Measurements from ENCODE around the gene BCL2L2.

Gene BCL2L2

DNA sequence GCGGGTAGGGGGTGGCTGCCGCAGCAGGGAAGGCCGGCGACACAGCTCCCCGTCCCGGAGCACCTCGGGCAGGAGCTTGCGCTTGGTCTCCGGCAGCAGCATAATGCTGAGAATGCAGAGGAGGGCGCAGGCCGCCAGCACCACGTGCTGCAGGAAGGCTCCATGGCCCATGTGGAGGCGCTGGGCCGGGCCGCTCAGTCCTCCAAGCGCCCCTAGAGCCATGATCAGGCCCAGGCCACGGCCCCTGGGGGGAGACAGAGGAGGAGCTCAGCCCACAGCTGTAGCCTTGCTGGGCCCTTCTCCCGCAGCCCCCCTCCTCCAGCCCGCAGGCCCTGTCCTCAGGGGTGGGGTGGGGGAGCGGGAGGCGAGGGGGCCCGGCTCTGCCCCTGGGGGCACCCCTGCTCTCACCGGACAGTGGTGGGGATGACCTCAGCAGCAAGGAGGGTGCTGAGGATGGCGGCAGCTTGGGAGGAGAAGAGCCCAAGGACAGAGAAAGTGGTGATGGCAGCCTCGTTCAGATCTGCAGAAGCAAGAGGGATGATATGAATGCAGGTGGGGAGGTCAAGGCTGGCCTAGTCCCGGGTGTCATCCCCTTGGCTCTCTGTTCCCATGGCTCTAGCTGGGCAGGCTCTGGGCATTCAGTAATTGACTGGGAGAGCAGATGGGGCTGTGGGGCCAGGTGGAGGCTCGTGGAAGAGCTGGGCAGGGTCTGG is 40.2 kb downstream of the BCL2L2 start (continued):
- TF ChIP-seq, protein P1, sequence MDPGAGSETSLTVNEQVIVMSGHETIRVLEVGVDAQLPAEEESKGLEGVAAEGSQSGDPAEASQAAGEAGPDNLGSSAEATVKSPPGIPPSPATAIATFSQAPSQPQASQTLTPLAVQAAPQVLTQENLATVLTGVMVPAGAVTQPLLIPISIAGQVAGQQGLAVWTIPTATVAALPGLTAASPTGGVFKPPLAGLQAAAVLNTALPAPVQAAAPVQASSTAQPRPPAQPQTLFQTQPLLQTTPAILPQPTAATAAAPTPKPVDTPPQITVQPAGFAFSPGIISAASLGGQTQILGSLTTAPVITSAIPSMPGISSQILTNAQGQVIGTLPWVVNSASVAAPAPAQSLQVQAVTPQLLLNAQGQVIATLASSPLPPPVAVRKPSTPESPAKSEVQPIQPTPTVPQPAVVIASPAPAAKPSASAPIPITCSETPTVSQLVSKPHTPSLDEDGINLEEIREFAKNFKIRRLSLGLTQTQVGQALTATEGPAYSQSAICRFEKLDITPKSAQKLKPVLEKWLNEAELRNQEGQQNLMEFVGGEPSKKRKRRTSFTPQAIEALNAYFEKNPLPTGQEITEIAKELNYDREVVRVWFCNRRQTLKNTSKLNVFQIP (CRISPR knock-in tag; IDR thresholded peaks at IDR 0.05; ENCODE audit: borderline replicate concordance, low read depth) = no peak
- TF ChIP-seq ZFP3 (CRISPR knock-in tag; IDR thresholded peaks at IDR 0.05) = no peak

DNA sequence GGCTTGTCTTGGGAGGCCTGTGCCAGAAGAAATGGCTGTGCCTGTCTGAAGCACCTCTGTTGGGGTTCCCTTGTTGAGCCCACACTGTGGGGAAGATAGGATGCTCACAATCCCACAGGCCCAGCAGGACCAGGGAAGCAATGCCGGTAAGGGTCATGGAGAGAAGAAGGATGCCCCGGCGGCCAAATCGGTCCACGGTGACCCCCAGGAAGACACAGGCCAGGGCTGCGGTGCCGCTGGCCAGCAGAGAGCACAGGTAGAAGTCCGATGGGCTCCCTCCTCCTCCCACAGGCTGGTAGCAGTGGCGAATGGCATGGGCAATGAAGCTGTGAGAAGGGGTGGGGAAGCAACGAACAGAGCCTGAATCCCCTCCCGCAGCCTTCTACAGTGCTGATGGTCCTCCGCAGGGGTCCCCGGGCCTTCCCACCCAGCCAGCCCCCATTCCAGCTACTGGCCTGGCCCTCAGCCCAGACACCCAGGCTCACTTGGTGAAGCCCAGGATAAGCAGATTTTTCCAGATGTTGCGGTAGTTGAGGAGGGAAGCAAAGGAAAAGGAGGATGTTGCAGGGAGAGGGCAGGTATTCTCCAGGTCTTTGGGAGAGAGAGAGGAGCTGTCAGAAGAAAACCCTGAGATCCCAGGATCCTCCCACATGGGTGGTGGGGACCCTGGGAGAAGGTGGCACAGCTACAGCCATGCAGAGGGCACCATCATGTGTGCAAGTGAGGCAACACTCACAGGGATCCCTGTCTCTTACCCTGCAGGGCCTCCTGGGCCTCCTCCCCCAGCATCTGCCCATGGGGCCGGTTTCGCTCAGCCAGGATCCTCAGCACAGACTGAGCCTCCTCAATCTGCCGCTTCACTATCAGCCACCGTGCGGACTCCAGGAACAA is 41.0 kb downstream of the BCL2L2 start:
- TF ChIP-seq TCF4 (CRISPR knock-in tag; IDR thresholded peaks at IDR 0.05; ENCODE audit: borderline replicate concordance) (no peak), PPARA (CRISPR knock-in tag; IDR thresholded peaks at IDR 0.05; ENCODE audit: borderline replicate concordance) (no peak), OSR1 (CRISPR knock-in tag; IDR thresholded peaks at IDR 0.05) (no peak), RARB (CRISPR knock-in tag; IDR thresholded peaks at IDR 0.05) (no peak), BACH2 (CRISPR knock-in tag; IDR thresholded peaks at IDR 0.05; ENCODE audit: borderline replicate concordance) (no peak), ZNF70 (CRISPR knock-in tag; IDR thresholded peaks at IDR 0.05) (no peak), ESRRG (CRISPR knock-in tag; IDR thresholded peaks at IDR 0.05) (no peak), ZNF8 (CRISPR knock-in tag; IDR thresholded peaks at IDR 0.05) (no peak), SNAI2 (CRISPR knock-in tag; IDR thresholded peaks at IDR 0.05) (no peak), ZC3H10 (CRISPR knock-in tag; IDR thresholded peaks at IDR 0.05) (no peak), ZNF565 (CRISPR knock-in tag; conservative IDR thresholded peaks at IDR 0.05; ENCODE audit: low read depth) (no peak), ZFP30 (CRISPR knock-in tag; IDR thresholded peaks at IDR 0.05) (no peak), ARNTL (CRISPR knock-in tag; IDR thresholded peaks at IDR 0.05; ENCODE audit: borderline replicate concordance, low read depth) (no peak), CSDC2 (CRISPR knock-in tag; IDR thresholded peaks at IDR 0.05) (no peak)
- TF ChIP-seq, protein P1 (CRISPR knock-in tag; IDR thresholded peaks at IDR 0.05; ENCODE audit: borderline replicate concordance, low read depth) = no peak
- TF ChIP-seq, protein P2, sequence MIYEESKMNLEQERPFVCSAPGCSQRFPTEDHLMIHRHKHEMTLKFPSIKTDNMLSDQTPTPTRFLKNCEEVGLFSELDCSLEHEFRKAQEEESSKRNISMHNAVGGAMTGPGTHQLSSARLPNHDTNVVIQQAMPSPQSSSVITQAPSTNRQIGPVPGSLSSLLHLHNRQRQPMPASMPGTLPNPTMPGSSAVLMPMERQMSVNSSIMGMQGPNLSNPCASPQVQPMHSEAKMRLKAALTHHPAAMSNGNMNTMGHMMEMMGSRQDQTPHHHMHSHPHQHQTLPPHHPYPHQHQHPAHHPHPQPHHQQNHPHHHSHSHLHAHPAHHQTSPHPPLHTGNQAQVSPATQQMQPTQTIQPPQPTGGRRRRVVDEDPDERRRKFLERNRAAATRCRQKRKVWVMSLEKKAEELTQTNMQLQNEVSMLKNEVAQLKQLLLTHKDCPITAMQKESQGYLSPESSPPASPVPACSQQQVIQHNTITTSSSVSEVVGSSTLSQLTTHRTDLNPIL (CRISPR knock-in tag; IDR thresholded peaks at IDR 0.05; ENCODE audit: low read depth) = no peak
- TF ChIP-seq, protein P3, sequence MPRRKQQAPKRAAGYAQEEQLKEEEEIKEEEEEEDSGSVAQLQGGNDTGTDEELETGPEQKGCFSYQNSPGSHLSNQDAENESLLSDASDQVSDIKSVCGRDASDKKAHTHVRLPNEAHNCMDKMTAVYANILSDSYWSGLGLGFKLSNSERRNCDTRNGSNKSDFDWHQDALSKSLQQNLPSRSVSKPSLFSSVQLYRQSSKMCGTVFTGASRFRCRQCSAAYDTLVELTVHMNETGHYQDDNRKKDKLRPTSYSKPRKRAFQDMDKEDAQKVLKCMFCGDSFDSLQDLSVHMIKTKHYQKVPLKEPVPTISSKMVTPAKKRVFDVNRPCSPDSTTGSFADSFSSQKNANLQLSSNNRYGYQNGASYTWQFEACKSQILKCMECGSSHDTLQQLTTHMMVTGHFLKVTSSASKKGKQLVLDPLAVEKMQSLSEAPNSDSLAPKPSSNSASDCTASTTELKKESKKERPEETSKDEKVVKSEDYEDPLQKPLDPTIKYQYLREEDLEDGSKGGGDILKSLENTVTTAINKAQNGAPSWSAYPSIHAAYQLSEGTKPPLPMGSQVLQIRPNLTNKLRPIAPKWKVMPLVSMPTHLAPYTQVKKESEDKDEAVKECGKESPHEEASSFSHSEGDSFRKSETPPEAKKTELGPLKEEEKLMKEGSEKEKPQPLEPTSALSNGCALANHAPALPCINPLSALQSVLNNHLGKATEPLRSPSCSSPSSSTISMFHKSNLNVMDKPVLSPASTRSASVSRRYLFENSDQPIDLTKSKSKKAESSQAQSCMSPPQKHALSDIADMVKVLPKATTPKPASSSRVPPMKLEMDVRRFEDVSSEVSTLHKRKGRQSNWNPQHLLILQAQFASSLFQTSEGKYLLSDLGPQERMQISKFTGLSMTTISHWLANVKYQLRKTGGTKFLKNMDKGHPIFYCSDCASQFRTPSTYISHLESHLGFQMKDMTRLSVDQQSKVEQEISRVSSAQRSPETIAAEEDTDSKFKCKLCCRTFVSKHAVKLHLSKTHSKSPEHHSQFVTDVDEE (CRISPR knock-in tag; IDR thresholded peaks at IDR 0.05) = no peak
- TF ChIP-seq, protein P4, sequence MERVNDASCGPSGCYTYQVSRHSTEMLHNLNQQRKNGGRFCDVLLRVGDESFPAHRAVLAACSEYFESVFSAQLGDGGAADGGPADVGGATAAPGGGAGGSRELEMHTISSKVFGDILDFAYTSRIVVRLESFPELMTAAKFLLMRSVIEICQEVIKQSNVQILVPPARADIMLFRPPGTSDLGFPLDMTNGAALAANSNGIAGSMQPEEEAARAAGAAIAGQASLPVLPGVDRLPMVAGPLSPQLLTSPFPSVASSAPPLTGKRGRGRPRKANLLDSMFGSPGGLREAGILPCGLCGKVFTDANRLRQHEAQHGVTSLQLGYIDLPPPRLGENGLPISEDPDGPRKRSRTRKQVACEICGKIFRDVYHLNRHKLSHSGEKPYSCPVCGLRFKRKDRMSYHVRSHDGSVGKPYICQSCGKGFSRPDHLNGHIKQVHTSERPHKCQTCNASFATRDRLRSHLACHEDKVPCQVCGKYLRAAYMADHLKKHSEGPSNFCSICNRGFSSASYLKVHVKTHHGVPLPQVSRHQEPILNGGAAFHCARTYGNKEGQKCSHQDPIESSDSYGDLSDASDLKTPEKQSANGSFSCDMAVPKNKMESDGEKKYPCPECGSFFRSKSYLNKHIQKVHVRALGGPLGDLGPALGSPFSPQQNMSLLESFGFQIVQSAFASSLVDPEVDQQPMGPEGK (CRISPR knock-in tag; IDR thresholded peaks at IDR 0.05; ENCODE audit: borderline replicate concordance) = no peak
- ATAC-seq = no peak

DNA sequence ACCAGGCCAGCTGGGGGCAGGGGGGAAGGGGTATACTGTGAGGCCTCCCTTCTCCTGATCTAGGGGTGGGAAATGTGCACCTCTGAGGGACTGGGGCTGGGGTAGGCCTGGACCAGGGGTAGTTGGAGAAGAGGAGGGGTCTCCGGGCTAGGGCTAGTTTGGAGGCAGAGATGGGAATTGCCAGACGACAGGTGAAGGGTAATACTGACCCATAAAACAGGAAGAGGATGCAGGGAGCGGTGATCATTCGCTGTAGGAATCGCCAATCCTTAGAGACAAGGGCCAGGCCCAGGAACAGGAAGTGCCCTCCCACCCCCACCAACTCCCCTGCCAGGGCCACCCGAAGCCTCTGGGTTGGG is 41.6 kb downstream of the BCL2L2 start:
- no peak for ATAC-seq
- TF ChIP-seq BACH2 (CRISPR knock-in tag; IDR thresholded peaks at IDR 0.05; ENCODE audit: borderline replicate concordance) (no peak), ZFP30 (CRISPR knock-in tag; IDR thresholded peaks at IDR 0.05) (no peak), RARB (CRISPR knock-in tag; IDR thresholded peaks at IDR 0.05) (no peak), SNAI2 (CRISPR knock-in tag; IDR thresholded peaks at IDR 0.05) (no peak)
- TF ChIP-seq, protein P1 (CRISPR knock-in tag; IDR thresholded peaks at IDR 0.05; ENCODE audit: borderline replicate concordance, low read depth) = no peak
